K562 (cell line): Measurements from ENCODE around the gene NDUFB10. TPM values are rescaled to one million over a fixed set of nuclear protein-coding genes. Genes with fewer than 3 reads are reported as not detected.
A peak's percentile ranks its signal among the peaks of the same experiment; 100 is the strongest.

Experiments
- ARHGAP35 ChIP-seq: fragments of 450-650 bp; IDR thresholded peaks from 2 replicates; pipeline ENCODE4 v1.6.1; 2018; ENCODE audit not compliant: partially characterized antibody
- CREBBP ChIP-seq: IDR thresholded peaks from one replicate; pipeline ENCODE4 v1.6.1; 2012; ENCODE audit warnings: low read depth, mild to moderate bottlenecking, control low read depth, inconsistent platforms, low read length
- ELF4 ChIP-seq: fragments of 450-650 bp; formaldehyde crosslinking; IDR thresholded peaks from 2 replicates; pipeline ENCODE4 v1.4.0; 2022; ENCODE audit warnings: missing genetic modification characterization
- NCOA1 ChIP-seq: fragments of 450-650 bp; IDR thresholded peaks from 2 replicates; pipeline ENCODE4 v1.6.1; 2016; ENCODE audit warnings: low read depth
- NFATC3 ChIP-seq: fragments of 450-650 bp; IDR thresholded peaks from 2 replicates; pipeline ENCODE4 v1.6.1; 2017; ENCODE audit warnings: mild to moderate bottlenecking
- OTX1 ChIP-seq: fragments of 450-650 bp; formaldehyde crosslinking; IDR thresholded peaks from 2 replicates; pipeline ENCODE4 v1.4.0; 2022; ENCODE audit warnings: mild to moderate bottlenecking
- SMAD2 ChIP-seq: fragments of 150-350 bp; IDR thresholded peaks from 2 replicates; pipeline ENCODE4 v1.6.1; 2014; ENCODE audit warnings: low read depth, mild to moderate bottlenecking, low read length
- SP1 ChIP-seq: sonication (generic); formaldehyde crosslinking; IDR thresholded peaks from 2 replicates; pipeline ENCODE4 v1.8.1; 2022; ENCODE audit warnings: mild to moderate bottlenecking, missing genetic modification reagents
- TAL1 ChIP-seq: fragments of 450-650 bp; IDR thresholded peaks from 2 replicates; pipeline ENCODE4 v1.6.1; 2016; ENCODE audit warnings: mild to moderate bottlenecking
- TOE1 ChIP-seq, 2 experiments: fragments of 450-650 bp in 1 of 2; sonication (generic) in 1 of 2; formaldehyde crosslinking in 1 of 2; IDR thresholded peaks; 2 replicates each; pipeline versions ENCODE4 v1.7.1 to v1.8.0; 2016 to 2022; ENCODE audit warnings: borderline replicate concordance in 2 of 2, mild to moderate bottlenecking in 2 of 2, antibody characterized with exemption in 1 of 2, inconsistent platforms in 1 of 2, low read depth in 1 of 2, missing genetic modification reagents in 1 of 2, moderate library complexity in 1 of 2
- ZBTB7A ChIP-seq: IDR thresholded peaks from 2 replicates; pipeline ENCODE4 v1.6.1; 2011; ENCODE audit warnings: low read depth, mild to moderate bottlenecking, low read length, moderate library complexity, borderline replicate concordance; ENCODE audit not compliant: control insufficient read depth
- ZC3H4 ChIP-seq: sonication (generic); formaldehyde crosslinking; IDR thresholded peaks from 2 replicates; pipeline ENCODE4 v1.9.0; 2021; ENCODE audit warnings: missing genetic modification reagents, borderline replicate concordance
- ZFX ChIP-seq: sonication (generic); formaldehyde crosslinking; IDR thresholded peaks from 2 replicates; pipeline ENCODE4 v1.8.0; 2022; ENCODE audit warnings: mild to moderate bottlenecking, missing genetic modification reagents, moderate library complexity
- ZNF143 ChIP-seq: sonication (generic); formaldehyde crosslinking; IDR thresholded peaks from 2 replicates; pipeline ENCODE4 v1.9.0; 2022; ENCODE audit warnings: mild to moderate bottlenecking, missing genetic modification reagents
- polyA plus RNA-seq, 8 experiments: library from polyadenylated mRNA; depleted of rRNA in 4 of 8; stranded (reverse) in 5 of 8; unstranded in 3 of 8; fragments of >200 nt; fragmentation: Nextera tagmentation in 2 of 8; fragmentation: Illumina TruSeq in 1 of 8; extraction: Ambion mirVana in 2 of 8; extraction: Trizol in 1 of 8; gene quantifications; 2 replicates each; pipeline versions ENCODE4 v1.2.1 to v1.2.3, GENCODE V29; 2011 to 2014; ENCODE audit warnings: inconsistent platforms in 1 of 8, missing spikeins in 1 of 8
- total RNA-seq, 7 experiments: library from RNA; depleted of rRNA in 6 of 7; stranded (reverse); fragments of >200 nt in 6 of 7; fragmentation: Illumina TruSeq in 2 of 7; extraction: Trizol in 2 of 7; gene quantifications; 2 replicates each; pipeline versions ENCODE4 v1.2.1 to v1.2.3, GENCODE V29; 2011 to 2021; ENCODE audit warnings: low replicate concordance in 1 of 7
- TF ChIP-seq, protein P1 (sequence below): fragments of 150-350 bp; IDR thresholded peaks from 2 replicates; pipeline ENCODE4 v1.6.1; 2014; ENCODE audit warnings: low read depth, mild to moderate bottlenecking, low read length, borderline replicate concordance
- TF ChIP-seq, protein P2 (sequence below): sonication (generic); formaldehyde crosslinking; IDR thresholded peaks from 2 replicates; pipeline ENCODE4 v1.9.0; 2022; ENCODE audit warnings: mild to moderate bottlenecking, missing genetic modification reagents
- TF ChIP-seq, protein P3 (sequence below), 2 experiments: fragments of 450-650 bp; IDR thresholded peaks; 2 replicates each; pipeline ENCODE4 v1.6.1; 2016
- TF ChIP-seq, protein P4 (sequence below): fragments of 450-650 bp; formaldehyde crosslinking; IDR thresholded peaks from 2 replicates; pipeline ENCODE4 v1.4.0; 2020; ENCODE audit warnings: mild to moderate bottlenecking
- TF ChIP-seq, protein P5 (sequence below): IDR thresholded peaks from 2 replicates; pipeline ENCODE4 v1.6.1; 2011; ENCODE audit warnings: borderline replicate concordance, low read depth, mild to moderate bottlenecking, moderate library complexity, low read length; ENCODE audit not compliant: insufficient read depth, poor library complexity, severe bottlenecking

The NDUFB10 gene
- total and polyA plus RNA-seq, 9 of the 15 experiments (the other 6 are each of a cell fraction or from before 2014, with no cell fraction given): 69.3 to 527 (median 161) TPM

DNA sequence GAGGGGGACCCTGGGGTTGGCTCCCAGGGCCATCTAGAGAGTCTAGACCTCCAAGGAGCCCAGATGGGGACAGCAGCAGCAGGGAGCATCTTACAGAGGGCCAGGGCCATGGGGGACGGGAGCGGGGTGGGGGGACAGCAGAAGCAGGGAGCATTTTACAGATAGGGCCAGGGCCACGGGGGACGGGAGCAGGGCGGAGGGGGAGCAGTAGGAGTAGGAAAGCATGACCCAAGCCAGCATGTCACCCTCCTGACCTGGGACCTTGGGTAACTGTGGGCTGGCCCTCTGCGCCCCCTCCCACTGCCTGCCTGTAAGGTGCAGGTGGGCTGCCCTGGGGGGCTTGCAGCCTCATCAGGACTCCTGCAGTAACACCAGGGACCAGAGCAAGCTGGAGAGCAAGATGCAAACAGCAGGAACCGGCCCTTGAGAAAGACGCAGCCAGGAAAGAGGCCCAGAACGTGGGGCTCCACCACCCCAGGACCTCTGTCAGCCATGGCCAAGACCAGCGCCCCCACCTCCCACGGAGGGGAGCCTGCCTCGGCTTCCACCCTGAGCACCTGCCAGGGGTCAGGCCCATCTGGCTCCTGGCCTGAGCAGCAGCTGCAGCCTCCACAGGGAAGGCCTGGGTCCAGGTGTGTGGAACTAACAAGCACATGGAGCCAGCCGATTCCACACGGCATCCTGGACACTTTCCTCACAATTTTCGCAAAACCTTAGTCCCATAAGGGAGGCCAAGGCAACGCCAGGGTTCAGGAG is 47.9 kb downstream of the NDUFB10 start (continued):
- TF ChIP-seq TAL1: no peak
- TF ChIP-seq OTX1 (CRISPR knock-in tag): no peak
- TF ChIP-seq, protein P1, sequence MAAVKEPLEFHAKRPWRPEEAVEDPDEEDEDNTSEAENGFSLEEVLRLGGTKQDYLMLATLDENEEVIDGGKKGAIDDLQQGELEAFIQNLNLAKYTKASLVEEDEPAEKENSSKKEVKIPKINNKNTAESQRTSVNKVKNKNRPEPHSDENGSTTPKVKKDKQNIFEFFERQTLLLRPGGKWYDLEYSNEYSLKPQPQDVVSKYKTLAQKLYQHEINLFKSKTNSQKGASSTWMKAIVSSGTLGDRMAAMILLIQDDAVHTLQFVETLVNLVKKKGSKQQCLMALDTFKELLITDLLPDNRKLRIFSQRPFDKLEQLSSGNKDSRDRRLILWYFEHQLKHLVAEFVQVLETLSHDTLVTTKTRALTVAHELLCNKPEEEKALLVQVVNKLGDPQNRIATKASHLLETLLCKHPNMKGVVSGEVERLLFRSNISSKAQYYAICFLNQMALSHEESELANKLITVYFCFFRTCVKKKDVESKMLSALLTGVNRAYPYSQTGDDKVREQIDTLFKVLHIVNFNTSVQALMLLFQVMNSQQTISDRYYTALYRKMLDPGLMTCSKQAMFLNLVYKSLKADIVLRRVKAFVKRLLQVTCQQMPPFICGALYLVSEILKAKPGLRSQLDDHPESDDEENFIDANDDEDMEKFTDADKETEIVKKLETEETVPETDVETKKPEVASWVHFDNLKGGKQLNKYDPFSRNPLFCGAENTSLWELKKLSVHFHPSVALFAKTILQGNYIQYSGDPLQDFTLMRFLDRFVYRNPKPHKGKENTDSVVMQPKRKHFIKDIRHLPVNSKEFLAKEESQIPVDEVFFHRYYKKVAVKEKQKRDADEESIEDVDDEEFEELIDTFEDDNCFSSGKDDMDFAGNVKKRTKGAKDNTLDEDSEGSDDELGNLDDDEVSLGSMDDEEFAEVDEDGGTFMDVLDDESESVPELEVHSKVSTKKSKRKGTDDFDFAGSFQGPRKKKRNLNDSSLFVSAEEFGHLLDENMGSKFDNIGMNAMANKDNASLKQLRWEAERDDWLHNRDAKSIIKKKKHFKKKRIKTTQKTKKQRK: no peak
- TF ChIP-seq ZBTB7A: peak; percentile 6; the same call in 1 of the 2 replicates
- TF ChIP-seq ZC3H4 (CRISPR knock-in tag): no peak
- TF ChIP-seq SP1 (CRISPR knock-in tag): no peak
- no peak for TF ChIP-seq ELF4 (CRISPR knock-in tag)
- no peak for TF ChIP-seq TOE1 (IDR thresholded peaks at IDR 0.05; ENCODE audit: borderline replicate concordance)
- TF ChIP-seq TOE1 (CRISPR knock-in tag; IDR thresholded peaks at IDR 0.05; ENCODE audit: borderline replicate concordance, low read depth): no peak
- TF ChIP-seq, protein P2, sequence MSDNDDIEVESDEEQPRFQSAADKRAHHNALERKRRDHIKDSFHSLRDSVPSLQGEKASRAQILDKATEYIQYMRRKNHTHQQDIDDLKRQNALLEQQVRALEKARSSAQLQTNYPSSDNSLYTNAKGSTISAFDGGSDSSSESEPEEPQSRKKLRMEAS (CRISPR knock-in tag): 0 out of 2 replicates have a peak, but pooled peaks have one; percentile 39
- no peak for TF ChIP-seq ARHGAP35
- TF ChIP-seq, protein P3, sequence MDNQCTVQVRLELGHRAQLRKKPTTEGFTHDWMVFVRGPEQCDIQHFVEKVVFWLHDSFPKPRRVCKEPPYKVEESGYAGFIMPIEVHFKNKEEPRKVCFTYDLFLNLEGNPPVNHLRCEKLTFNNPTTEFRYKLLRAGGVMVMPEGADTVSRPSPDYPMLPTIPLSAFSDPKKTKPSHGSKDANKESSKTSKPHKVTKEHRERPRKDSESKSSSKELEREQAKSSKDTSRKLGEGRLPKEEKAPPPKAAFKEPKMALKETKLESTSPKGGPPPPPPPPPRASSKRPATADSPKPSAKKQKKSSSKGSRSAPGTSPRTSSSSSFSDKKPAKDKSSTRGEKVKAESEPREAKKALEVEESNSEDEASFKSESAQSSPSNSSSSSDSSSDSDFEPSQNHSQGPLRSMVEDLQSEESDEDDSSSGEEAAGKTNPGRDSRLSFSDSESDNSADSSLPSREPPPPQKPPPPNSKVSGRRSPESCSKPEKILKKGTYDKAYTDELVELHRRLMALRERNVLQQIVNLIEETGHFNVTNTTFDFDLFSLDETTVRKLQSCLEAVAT (IDR thresholded peaks at IDR 0.05): no peak
- no peak for TF ChIP-seq CREBBP
- TF ChIP-seq, protein P4, sequence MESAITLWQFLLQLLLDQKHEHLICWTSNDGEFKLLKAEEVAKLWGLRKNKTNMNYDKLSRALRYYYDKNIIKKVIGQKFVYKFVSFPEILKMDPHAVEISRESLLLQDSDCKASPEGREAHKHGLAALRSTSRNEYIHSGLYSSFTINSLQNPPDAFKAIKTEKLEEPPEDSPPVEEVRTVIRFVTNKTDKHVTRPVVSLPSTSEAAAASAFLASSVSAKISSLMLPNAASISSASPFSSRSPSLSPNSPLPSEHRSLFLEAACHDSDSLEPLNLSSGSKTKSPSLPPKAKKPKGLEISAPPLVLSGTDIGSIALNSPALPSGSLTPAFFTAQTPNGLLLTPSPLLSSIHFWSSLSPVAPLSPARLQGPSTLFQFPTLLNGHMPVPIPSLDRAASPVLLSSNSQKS (CRISPR knock-in tag): no peak
- TF ChIP-seq, protein P5, sequence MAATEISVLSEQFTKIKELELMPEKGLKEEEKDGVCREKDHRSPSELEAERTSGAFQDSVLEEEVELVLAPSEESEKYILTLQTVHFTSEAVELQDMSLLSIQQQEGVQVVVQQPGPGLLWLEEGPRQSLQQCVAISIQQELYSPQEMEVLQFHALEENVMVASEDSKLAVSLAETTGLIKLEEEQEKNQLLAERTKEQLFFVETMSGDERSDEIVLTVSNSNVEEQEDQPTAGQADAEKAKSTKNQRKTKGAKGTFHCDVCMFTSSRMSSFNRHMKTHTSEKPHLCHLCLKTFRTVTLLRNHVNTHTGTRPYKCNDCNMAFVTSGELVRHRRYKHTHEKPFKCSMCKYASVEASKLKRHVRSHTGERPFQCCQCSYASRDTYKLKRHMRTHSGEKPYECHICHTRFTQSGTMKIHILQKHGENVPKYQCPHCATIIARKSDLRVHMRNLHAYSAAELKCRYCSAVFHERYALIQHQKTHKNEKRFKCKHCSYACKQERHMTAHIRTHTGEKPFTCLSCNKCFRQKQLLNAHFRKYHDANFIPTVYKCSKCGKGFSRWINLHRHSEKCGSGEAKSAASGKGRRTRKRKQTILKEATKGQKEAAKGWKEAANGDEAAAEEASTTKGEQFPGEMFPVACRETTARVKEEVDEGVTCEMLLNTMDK: no peak
- 0 out of 2 replicates have a peak, but pooled peaks have one; percentile 4 for TF ChIP-seq ZFX
- TF ChIP-seq SMAD2: no peak
- TF ChIP-seq NCOA1: no peak
- 0 out of 2 replicates have a peak, but pooled peaks have one; percentile 13 for TF ChIP-seq ZNF143 (CRISPR knock-in tag)
- TF ChIP-seq NFATC3: no peak
